NCI-H187 (cell line): Measurements from ENCODE around the gene DNAJB1.

Experiments used
- DNase-seq, 2 experiments: peaks; one replicate each; lab custom pipeline; 2025; lab: John Stamatoyannopoulos, UW

DNAJB1 gene

GRCh38 chr19:14473073-14473977 lies 44.9 kb downstream of the DNAJB1 start:
- DNase-seq: no peak

GRCh38 chr19:14472202-14472938 lies 45.8 kb downstream of the DNAJB1 start:
- no peak for DNase-seq

- DNase-seq: no peak
Measured at GRCh38 chr19:14471436-14472187, 46.6 kb downstream of the DNAJB1 start.

GRCh38 chr19:14470031-14470876 lies 47.9 kb downstream of the DNAJB1 start:
- no peak for DNase-seq

DNA sequence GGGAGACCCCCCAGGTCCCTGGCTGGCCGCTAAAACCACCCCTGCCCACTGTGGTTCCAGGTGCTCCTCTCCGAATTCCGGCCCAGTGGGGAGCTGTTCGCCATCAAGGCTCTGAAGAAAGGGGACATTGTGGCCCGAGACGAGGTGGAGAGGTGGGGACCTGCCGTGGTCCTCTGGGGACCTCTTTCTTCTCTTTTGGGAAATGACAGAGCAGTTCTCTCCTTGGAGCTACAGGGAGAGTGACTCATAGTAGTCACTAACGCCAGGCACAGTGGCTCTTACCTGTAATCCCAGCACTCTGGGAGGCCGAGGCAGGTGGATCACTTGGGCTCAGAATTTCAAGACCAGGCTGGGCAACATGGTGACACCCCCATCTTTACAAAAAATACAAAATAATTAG lies 50.4 kb downstream of the DNAJB1 start:
- DNase-seq: no peak

DNA sequence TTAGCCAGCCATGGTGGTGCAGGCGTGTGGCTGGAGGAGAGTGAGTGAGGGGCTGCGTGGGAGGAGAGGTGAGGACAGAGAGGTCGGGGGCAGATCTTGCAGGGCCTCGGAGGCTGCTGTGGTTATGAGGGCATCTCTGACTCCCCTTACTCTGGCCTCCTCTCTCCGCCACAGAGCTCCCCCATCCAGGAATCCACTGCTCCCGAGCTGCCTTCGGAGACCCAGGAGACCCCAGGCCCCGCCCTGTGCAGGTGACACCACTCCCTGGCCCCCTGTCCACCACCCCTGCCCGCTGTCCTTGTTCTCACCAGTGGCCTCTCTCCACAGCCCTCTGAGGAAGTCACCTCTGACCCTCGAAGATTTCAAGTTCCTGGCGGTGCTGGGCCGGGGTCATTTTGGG lies 50.8 kb downstream of the DNAJB1 start:
- DNase-seq: no peak
